T-cell (primary cell): ENCODE results near the gene ITPR1. TPM values are rescaled to one million over a fixed set of nuclear protein-coding genes. Genes with fewer than 3 reads are reported as not detected.

Experiments used
- ATAC-seq, 4 experiments: fragments of 200-7000 bp in 3 of 4; fragments of 150-1000 bp in 1 of 4; cut with Tn5 transposase; replicated peaks in 1 of 4; 1 replicate in 3 of 4; 2 replicates in 1 of 4; pipeline ENCODE4 v1.10.0; 2021; ENCODE audit warnings: moderate library complexity in 3 of 4, mild to moderate bottlenecking in 2 of 4, moderate number of reproducible peaks in 1 of 4
- CTCF ChIA-PET, 2 donors: fragments of 300-600 bp; sonication (Branson Sonifier 250); formaldehyde crosslinking; loops; one replicate each; lab custom pipeline; 2022; ENCODE audit warnings: antibody characterized with exemption in 2 of 2; lab: Charles Lee
- POLR2A ChIA-PET, 2 donors: fragments of 300-600 bp; sonication (Branson Sonifier 250); formaldehyde crosslinking; loops; one replicate each; lab custom pipeline; 2022; ENCODE audit warnings: antibody characterized with exemption in 2 of 2; lab: Charles Lee
- DNase-seq, 35 experiments: peaks; one replicate each; pipeline versions ENCODE4 v3.0.0 to v3.0.0-alpha.2; 2013 to 2023
- H3K27ac ChIP-seq: one replicate; pipeline ENCODE4 v1.5.1; 2013; ENCODE audit warnings: low read length
- H3K27me3 ChIP-seq, 2 experiments: replicated peaks in 1 of 2; 1 replicate in 1 of 2; 2 replicates in 1 of 2; pipeline versions ENCODE4 v1.6.1 to v1.7.0; 2013; ENCODE audit warnings: low read length in 1 of 2, mixed read lengths in 1 of 2; ENCODE audit not compliant: control insufficient read depth in 2 of 2, insufficient read depth in 2 of 2; ENCODE audit errors: extremely low read depth in 1 of 2
- H3K36me3 ChIP-seq, 2 donors: 1 replicate in 1 of 2; 2 replicates in 1 of 2; pipeline versions ENCODE4 v1.6.1 to v1.7.0; 2013; ENCODE audit warnings: low read length in 1 of 2; ENCODE audit not compliant: control insufficient read depth in 2 of 2, insufficient read depth in 1 of 2; ENCODE audit errors: extremely low read depth in 1 of 2
- H3K4me1 ChIP-seq, 2 experiments: 1 replicate in 1 of 2; 2 replicates in 1 of 2; pipeline versions ENCODE4 v1.6.1 to v1.7.0; 2013; ENCODE audit warnings: low read length in 2 of 2, mixed read lengths in 1 of 2; ENCODE audit not compliant: insufficient read depth in 2 of 2, control insufficient read depth in 1 of 2; ENCODE audit errors: extremely low read depth in 1 of 2
- H3K4me3 ChIP-seq, 2 donors: 1 replicate in 1 of 2; 2 replicates in 1 of 2; pipeline versions ENCODE4 v1.5.1 to v1.7.0; 2013; ENCODE audit warnings: mild to moderate bottlenecking in 2 of 2, low read length in 1 of 2, moderate library complexity in 1 of 2; ENCODE audit not compliant: control insufficient read depth in 1 of 2; ENCODE audit errors: extremely low read depth in 1 of 2
- H3K9me3 ChIP-seq: 2 replicates; pipeline ENCODE4 v1.7.0; 2013
- H3K27ac Mint-ChIP-seq, 2 donors: one replicate each; pipeline ENCODE4 v1.8.0; 2020 to 2021; ENCODE audit warnings: mild to moderate bottlenecking in 2 of 2, mixed read lengths in 2 of 2
- H3K27me3 Mint-ChIP-seq, 2 donors: one replicate each; pipeline ENCODE4 v1.8.0; 2021 to 2022; ENCODE audit warnings: mixed read lengths in 2 of 2
- H3K36me3 Mint-ChIP-seq: one replicate; pipeline ENCODE4 v1.8.0; 2021; ENCODE audit warnings: mixed read lengths
- H3K4me1 Mint-ChIP-seq, 3 donors: one replicate each; pipeline ENCODE4 v1.8.0; 2020 to 2022; ENCODE audit warnings: mixed read lengths in 3 of 3, mild to moderate bottlenecking in 1 of 3
- H3K4me3 Mint-ChIP-seq, 3 donors: one replicate each; pipeline ENCODE4 v1.8.0; 2020 to 2022; ENCODE audit warnings: mild to moderate bottlenecking in 3 of 3, mixed read lengths in 3 of 3, moderate library complexity in 3 of 3
- H3K9me3 Mint-ChIP-seq, 3 donors: one replicate each; pipeline ENCODE4 v1.8.0; 2020 to 2022; ENCODE audit warnings: mixed read lengths in 3 of 3
- WGBS: methylation state at CpG from one replicate; pipeline ENCODE4 v1.1.5; 2013; ENCODE audit warnings: missing lambda C conversion rate; ENCODE audit not compliant: insufficient coverage; 5-methylcytosine and 5-hydroxymethylcytosine counted together
- total RNA-seq, 35 experiments: library from RNA in 6 of 35; stranded (reverse) in 6 of 35; fragments of 120-200 nt in 1 of 35; gene quantifications; one replicate each; pipeline versions ENCODE4 v1.2.1 to v1.2.4 and lab custom pipeline; 2013 to 2026

Gene ITPR1
- total RNA-seq, 5 donors from 2014 or later (not counting 1 experiment from before 2014, with no cell fraction given): 53.8 to 105 (median 73.1) TPM

DNA sequence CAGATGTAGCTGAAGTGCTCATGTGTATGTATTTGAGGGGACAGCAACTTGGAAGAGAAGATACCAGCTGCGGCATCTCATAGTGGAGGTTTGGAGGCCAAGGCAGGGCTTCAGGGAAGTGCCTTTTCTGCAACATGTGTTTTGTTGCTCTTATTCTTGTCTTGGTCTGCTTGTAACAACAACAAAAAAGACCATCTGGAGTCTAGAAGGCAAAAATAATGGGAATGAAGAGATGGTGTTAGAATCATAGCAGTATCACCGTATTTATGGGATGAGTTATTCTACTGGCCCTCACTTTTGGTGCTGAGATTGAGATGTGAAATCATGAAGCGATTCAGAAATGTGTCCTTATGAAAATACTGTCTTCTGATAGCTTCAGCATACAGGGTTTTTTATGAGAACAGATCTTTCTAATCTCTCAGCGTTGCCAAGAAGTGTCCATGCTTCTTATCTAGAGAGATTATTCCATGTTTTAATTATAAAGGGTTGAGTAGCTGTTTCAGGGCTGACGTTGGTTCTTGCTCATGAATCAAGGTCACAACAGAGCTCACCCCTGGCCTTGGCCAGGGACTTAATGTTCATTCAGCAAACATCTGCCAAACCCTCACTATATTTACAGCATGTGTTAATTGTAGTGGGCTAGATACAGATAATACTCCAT lies 58.0 kb downstream of the ITPR1 start:
- Mint-ChIP-seq H3K9me3 (peaks cover 0 to 2% (median 0%) of the 10 kb centered on the region in 3 donors), H3K36me3 (peaks cover 35% of the 10 kb centered on the region), H3K27me3 (no peaks in the 10 kb centered on the region), H3K27ac (no peak overlapping the region), H3K4me1 (peaks cover 10 to 18% (median 16%) of the 10 kb centered on the region in 3 donors), H3K4me3 (no peak overlapping the region)
- H3K4me1 ChIP-seq: no peaks in the 10 kb centered on the region
- POLR2A ChIA-PET: interaction anchor here in 1 of 2 donors (0.6 kb wide), 1 partner anchor 395 kb away, joined by 3 read pairs; no protein-coding TSS in a partner anchor
- no peaks in the 10 kb centered on the region for H3K9me3 ChIP-seq
- H3K27ac ChIP-seq: no peak overlapping the region
- no peaks in the 10 kb centered on the region for H3K27me3 ChIP-seq
- 100% methylated on average over 3 of the region's 5 CpGs for WGBS
- ATAC-seq (no peak), DNase-seq (no peak)
- H3K4me3 ChIP-seq: no peak overlapping the region
- H3K36me3 ChIP-seq: no peaks in the 10 kb centered on the region
- CTCF ChIA-PET: interaction anchor here (0.6 to 0.7 kb wide), 2 partner anchors 10 to 124 kb away, joined by 3 read pairs; no protein-coding TSS in a partner anchor

- Mint-ChIP-seq H3K4me3 (no peak overlapping the region), H3K4me1 (peaks cover 4 to 17% (median 15%) of the 10 kb centered on the region in 3 donors), H3K27me3 (no peaks in the 10 kb centered on the region), H3K36me3 (peaks cover 43% of the 10 kb centered on the region), H3K9me3 (peaks cover under 1 to 8% (median 3%) of the 10 kb centered on the region in 3 donors), H3K27ac (no peak overlapping the region)
- POLR2A ChIA-PET: interaction anchor here in 1 of 2 donors (0.6 kb wide), 1 partner anchor 394 kb away, joined by 3 read pairs; no protein-coding TSS in a partner anchor
- no peak overlapping the region for H3K4me3 ChIP-seq
- no peaks in the 10 kb centered on the region for H3K36me3 ChIP-seq
- no CpG with 5 or more reads among the region's 4 CpGs for WGBS
- no peaks in the 10 kb centered on the region for H3K27me3 ChIP-seq
- no peaks in the 10 kb centered on the region for H3K9me3 ChIP-seq
- ATAC-seq: no peak
- H3K4me1 ChIP-seq: no peaks in the 10 kb centered on the region
- no peak for DNase-seq
- CTCF ChIA-PET: interaction anchor here in 1 of 2 donors (0.6 kb wide), 1 partner anchor 9 kb away, joined by 3 read pairs; no protein-coding TSS in a partner anchor
- H3K27ac ChIP-seq: no peak overlapping the region
These were observed 58.8 kb downstream of the ITPR1 start for GRCh38 chr3:4551794-4552442.

GRCh38 chr3:4552811-4553210 lies 59.7 kb downstream of the ITPR1 start:
- peaks cover 3 to 13% (median 10%) of the 10 kb centered on the region in 3 donors for H3K4me1 Mint-ChIP-seq
- Histone ChIP-seq H3K36me3 (no peaks in the 10 kb centered on the region), H3K27ac (no peak overlapping the region), H3K4me3 (no peak overlapping the region), H3K27me3 (no peaks in the 10 kb centered on the region), H3K4me1 (no peaks in the 10 kb centered on the region), H3K9me3 (no peaks in the 10 kb centered on the region)
- peaks cover 50% of the 10 kb centered on the region for H3K36me3 Mint-ChIP-seq
- ChIA-PET CTCF (no interaction called here), POLR2A (interaction anchor here in 1 of 2 donors (0.6 kb wide), 1 partner anchor 9 kb away, joined by 4 read pairs; no protein-coding TSS in a partner anchor)
- peaks cover 3 to 10% (median 10%) of the 10 kb centered on the region in 3 donors for H3K9me3 Mint-ChIP-seq
- no peak overlapping the region for H3K27ac Mint-ChIP-seq
- H3K27me3 Mint-ChIP-seq: no peaks in the 10 kb centered on the region
- WGBS: 100% methylated on average over 2 of the region's 4 CpGs
- ATAC-seq (no peak), DNase-seq (no peak)
- no peak overlapping the region for H3K4me3 Mint-ChIP-seq

DNA sequence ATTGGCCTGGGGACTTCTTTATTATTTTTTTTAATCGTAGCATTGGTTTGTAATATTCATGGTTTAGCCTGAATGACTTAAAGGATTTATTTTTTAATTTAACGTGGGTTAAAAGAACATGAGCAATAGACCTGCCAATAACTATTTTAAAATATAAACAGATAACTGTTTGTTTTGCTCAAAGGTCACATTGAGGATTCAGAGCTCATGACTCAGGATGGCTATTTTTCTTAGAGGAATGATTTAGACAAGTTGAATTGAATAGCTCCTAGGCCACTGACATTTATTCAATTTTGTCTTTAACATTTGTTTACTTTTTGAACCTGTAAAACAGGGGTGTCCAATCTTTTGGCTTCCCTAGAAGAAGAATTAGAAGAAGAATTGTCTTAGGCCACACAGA lies 68.5 kb downstream of the ITPR1 start:
- DNase-seq (no peak), ATAC-seq (no peak)
- WGBS: no CpG with 5 or more reads among the region's 2 CpGs
- Histone ChIP-seq H3K9me3 (no peaks in the 10 kb centered on the region), H3K4me3 (no peak overlapping the region), H3K36me3 (no peaks in the 10 kb centered on the region), H3K4me1 (no peaks in the 10 kb centered on the region), H3K27me3 (no peaks in the 10 kb centered on the region), H3K27ac (no peak overlapping the region)
- Mint-ChIP-seq H3K27me3 (no peaks in the 10 kb centered on the region), H3K4me3 (no peak overlapping the region), H3K27ac (no peak overlapping the region), H3K9me3 (peaks cover 3 to 16% (median 4%) of the 10 kb centered on the region in 3 donors), H3K36me3 (peaks cover 26% of the 10 kb centered on the region), H3K4me1 (peaks cover 0 to 21% (median 8%) of the 10 kb centered on the region in 3 donors)
- POLR2A ChIA-PET: no interaction called here
- CTCF ChIA-PET: interaction anchor here (0.6 kb wide), 2 partner anchors 35 to 149 kb away, joined by 3 to 6 read pairs; no protein-coding TSS in a partner anchor

DNA sequence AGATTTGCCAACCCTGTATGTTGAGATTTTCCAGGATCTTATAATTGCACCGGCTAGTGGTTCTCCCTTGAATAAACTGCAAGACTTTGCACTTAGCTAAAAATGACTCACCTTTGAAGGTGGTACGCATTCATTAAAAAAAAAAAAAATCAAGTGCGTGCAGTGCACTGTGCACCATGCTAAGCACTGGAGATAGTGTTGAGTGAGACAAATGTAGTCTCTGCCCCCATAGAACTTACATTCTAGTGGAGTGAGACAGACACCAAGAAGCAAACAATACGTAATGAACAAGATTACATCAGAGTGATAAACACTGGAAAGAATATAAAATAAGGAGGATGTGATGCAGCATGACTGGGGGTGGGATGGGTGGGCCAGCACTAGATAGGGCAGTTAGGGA lies 69.4 kb downstream of the ITPR1 start:
- H3K27me3 Mint-ChIP-seq: no peaks in the 10 kb centered on the region
- peaks cover 0 to 8% (median 0%) of the 10 kb centered on the region in 3 donors for H3K9me3 Mint-ChIP-seq
- no peak overlapping the region for H3K4me3 Mint-ChIP-seq
- H3K27ac ChIP-seq: no peak overlapping the region
- H3K4me3 ChIP-seq: no peak overlapping the region
- no CpG with 5 or more reads among the region's 4 CpGs for WGBS
- peaks cover under 1 to 23% (median 8%) of the 10 kb centered on the region in 3 donors for H3K4me1 Mint-ChIP-seq
- no peaks in the 10 kb centered on the region for H3K4me1 ChIP-seq
- ChIA-PET POLR2A (no interaction called here), CTCF (no interaction called here)
- no peak overlapping the region for H3K27ac Mint-ChIP-seq
- H3K27me3 ChIP-seq: no peaks in the 10 kb centered on the region
- ATAC-seq: no peak
- peaks cover 17% of the 10 kb centered on the region for H3K36me3 Mint-ChIP-seq
- no peaks in the 10 kb centered on the region for H3K36me3 ChIP-seq
- no peak for DNase-seq
- H3K9me3 ChIP-seq: no peaks in the 10 kb centered on the region

DNA sequence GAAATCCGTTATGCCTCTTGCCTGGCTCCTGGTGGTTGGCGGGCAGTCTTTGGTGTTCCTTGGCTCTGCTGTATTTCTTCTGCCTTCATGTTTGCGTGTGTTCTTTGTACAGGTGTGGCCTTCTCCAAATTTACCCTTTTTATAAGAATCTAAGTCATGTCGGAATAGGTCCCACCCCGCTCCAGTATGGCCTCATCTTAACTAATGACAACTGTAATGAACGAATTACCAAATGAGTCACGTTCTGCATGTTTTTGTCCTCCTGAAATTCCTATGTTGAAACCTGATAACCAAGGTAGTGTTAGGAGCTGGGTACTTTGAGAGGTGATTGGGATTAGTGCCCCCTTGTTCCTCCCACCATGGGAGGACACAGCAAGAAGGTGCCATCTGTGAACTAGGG lies 71.1 kb downstream of the ITPR1 start:
- H3K27ac ChIP-seq: no peak overlapping the region
- POLR2A ChIA-PET: no interaction called here
- ATAC-seq (no peak), DNase-seq (no peak)
- H3K4me1 ChIP-seq: no peaks in the 10 kb centered on the region
- H3K4me1 Mint-ChIP-seq: peaks cover 11 to 34% (median 14%) of the 10 kb centered on the region in 3 donors
- H3K27me3 Mint-ChIP-seq: no peaks in the 10 kb centered on the region
- 100% methylated on average over 5 of the region's 7 CpGs for WGBS
- H3K36me3 Mint-ChIP-seq: peaks cover 10% of the 10 kb centered on the region
- H3K4me3 ChIP-seq: no peak overlapping the region
- H3K27ac Mint-ChIP-seq: no peak overlapping the region
- no peaks in the 10 kb centered on the region for H3K9me3 ChIP-seq
- no peaks in the 10 kb centered on the region for H3K36me3 ChIP-seq
- H3K9me3 Mint-ChIP-seq: no peaks in the 10 kb centered on the region
- no peaks in the 10 kb centered on the region for H3K27me3 ChIP-seq
- no peak overlapping the region for H3K4me3 Mint-ChIP-seq
- CTCF ChIA-PET: no interaction called here
